Upper lobe of left lung (tissue), 6 donors: Measurements from ENCODE around the gene DGKB. TPM values are rescaled to one million over a fixed set of nuclear protein-coding genes. Genes with fewer than 3 reads are reported as not detected.

Experiments used
- ATAC-seq, 2 donors: fragments of 200-7000 bp; cut with Tn5 transposase; one replicate each; pipeline ENCODE4 v1.9.1; 2022; ENCODE audit warnings: mild to moderate bottlenecking in 2 of 2, moderate library complexity in 2 of 2; ENCODE audit not compliant: low FRiP score in 2 of 2
- DNase-seq, 2 donors: peaks; one replicate each; pipeline ENCODE4 v3.0.0-alpha.2; 2019 to 2020
- H3K27ac ChIP-seq, 4 donors: fragments of 200-600 bp; sonication (generic); one replicate each; pipeline ENCODE4 v1.5.1; 2016 to 2019
- H3K27me3 ChIP-seq, 4 donors: fragments of 200-600 bp; sonication (generic); one replicate each; pipeline ENCODE4 v1.5.1; 2017 to 2019
- H3K36me3 ChIP-seq, 4 donors: fragments of 200-600 bp; sonication (generic); one replicate each; pipeline ENCODE4 v1.5.1; 2016 to 2019
- H3K4me1 ChIP-seq, 4 donors: fragments of 200-600 bp; sonication (generic); one replicate each; pipeline ENCODE4 v1.5.1; 2018 to 2019
- H3K4me3 ChIP-seq, 4 donors: fragments of 200-600 bp; sonication (generic); one replicate each; pipeline ENCODE4 v1.5.1; 2017 to 2019; ENCODE audit warnings: mild to moderate bottlenecking in 2 of 4, moderate library complexity in 1 of 4
- H3K9me3 ChIP-seq, 4 donors: fragments of 200-600 bp; sonication (generic); one replicate each; pipeline ENCODE4 v1.5.1; 2018 to 2019
- CTCF ChIP-seq, 6 experiments: fragments of 450-650 bp in 4 of 6; fragments of 200-600 bp in 2 of 6; sonication (generic) in 2 of 6; IDR thresholded peaks; one replicate each; pipeline ENCODE4 v1.5.1; 2016 to 2019; ENCODE audit warnings: antibody characterized with exemption in 6 of 6
- EP300 ChIP-seq, 4 donors: sonication (generic); formaldehyde crosslinking; IDR thresholded peaks; one replicate each; pipeline ENCODE4 v1.5.1; 2017; ENCODE audit warnings: antibody characterized with exemption in 4 of 4, control low read depth in 2 of 4
- POLR2A ChIP-seq, 4 donors: fragments of 450-650 bp; IDR thresholded peaks; one replicate each; pipeline ENCODE4 v1.5.1; 2016 to 2017; ENCODE audit warnings: antibody characterized with exemption in 4 of 4, mild to moderate bottlenecking in 2 of 4
- POLR2AphosphoS5 ChIP-seq, 2 donors: sonication (generic); formaldehyde crosslinking; IDR thresholded peaks; one replicate each; pipeline ENCODE4 v1.5.1; 2017; ENCODE audit warnings: antibody characterized with exemption in 2 of 2
- WGBS, 2 donors: methylation state at CpG; one replicate each; pipeline ENCODE4 v1.1.5; 2017 to 2018; 5-methylcytosine and 5-hydroxymethylcytosine counted together
- total RNA-seq, 6 donors: library from RNA; depleted of rRNA in 4 of 6; stranded (reverse); fragments of >200 nt in 4 of 6; gene quantifications; one replicate each; pipeline versions ENCODE4 v1.1.0 to v1.2.1, GENCODE V29; 2016 to 2021
- donor health status: DM: no; HTN: no; CAD: no; lungs with moderate emphysema.
- donor health status: DM: no; HTN: yes; CAD: no; lungs with severe emphysema.

Gene DGKB
- total RNA-seq, 6 donors from 2014 or later, result 0.09 to 0.30 (median 0.30) TPM; not detected in 3

- Histone ChIP-seq H3K4me1 (no peaks in the 10 kb centered on the region), H3K4me3 (no peak overlapping the region), H3K27me3 (no peaks in the 10 kb centered on the region), H3K36me3 (no peaks in the 10 kb centered on the region), H3K9me3 (no peaks in the 10 kb centered on the region), H3K27ac (no peak overlapping the region)
- DNase-seq, result no peak
- no peak for ATAC-seq
- 62 to 70% methylated on average over 2 of the region's 2 CpGs for WGBS, 2 donors
- TF ChIP-seq POLR2AphosphoS5 (IDR thresholded peaks at IDR 0.05) (no peak), EP300 (IDR thresholded peaks at IDR 0.05) (no peak), CTCF (IDR thresholded peaks at IDR 0.05) (no peak), POLR2A (IDR thresholded peaks at IDR 0.05) (no peak)
These were observed 507.8 kb downstream of the DGKB start for GRCh38 chr7:14394786-14395185.

GRCh38 chr7:14389595-14389994, 513.0 kb downstream of the DGKB start:
- no peaks in the 10 kb centered on the region for H3K4me1 ChIP-seq
- H3K36me3 ChIP-seq, result no peaks in the 10 kb centered on the region
- no peaks in the 10 kb centered on the region for H3K27me3 ChIP-seq
- no peak overlapping the region for H3K27ac ChIP-seq
- H3K4me3 ChIP-seq, result no peak overlapping the region
- no peak for ATAC-seq
- no peak for DNase-seq
- no peaks in the 10 kb centered on the region for H3K9me3 ChIP-seq
- no peak for TF ChIP-seq POLR2AphosphoS5 (IDR thresholded peaks at IDR 0.05)
- TF ChIP-seq CTCF (IDR thresholded peaks at IDR 0.05), result no peak
- no peak for TF ChIP-seq EP300 (IDR thresholded peaks at IDR 0.05)
- TF ChIP-seq POLR2A (IDR thresholded peaks at IDR 0.05), result no peak
- WGBS, 2 donors, result 50 to 64% methylated on average over 4 of the region's 4 CpGs

- H3K36me3 ChIP-seq, result no peaks in the 10 kb centered on the region
- H3K4me3 ChIP-seq, result no peak overlapping the region
- H3K9me3 ChIP-seq, result no peaks in the 10 kb centered on the region
- TF ChIP-seq POLR2A (IDR thresholded peaks at IDR 0.05), result no peak
- TF ChIP-seq EP300 (IDR thresholded peaks at IDR 0.05), result no peak
- no peak for TF ChIP-seq CTCF (IDR thresholded peaks at IDR 0.05)
- no peak for TF ChIP-seq POLR2AphosphoS5 (IDR thresholded peaks at IDR 0.05)
- WGBS, 2 donors, result 71 to 75% methylated on average over 5 of the region's 5 CpGs
- H3K27me3 ChIP-seq, result no peaks in the 10 kb centered on the region
- no peak overlapping the region for H3K27ac ChIP-seq
- H3K4me1 ChIP-seq, result no peaks in the 10 kb centered on the region
- no peak for DNase-seq
- no peak for ATAC-seq
These were observed 513.4 kb downstream of the DGKB start for GRCh38 chr7:14389181-14389591.

GRCh38 chr7:14385074-14385473, 517.5 kb downstream of the DGKB start:
- TF ChIP-seq POLR2A (IDR thresholded peaks at IDR 0.05) (no peak), CTCF (IDR thresholded peaks at IDR 0.05) (no peak), POLR2AphosphoS5 (IDR thresholded peaks at IDR 0.05) (no peak), EP300 (IDR thresholded peaks at IDR 0.05) (no peak)
- no peaks in the 10 kb centered on the region for H3K4me1 ChIP-seq
- DNase-seq (no peak), ATAC-seq (no peak)
- H3K4me3 ChIP-seq, result no peak overlapping the region
- no peaks in the 10 kb centered on the region for H3K27me3 ChIP-seq
- no peak overlapping the region for H3K27ac ChIP-seq
- WGBS, 2 donors, result 77 to 85% methylated on average over 3 of the region's 3 CpGs
- H3K36me3 ChIP-seq, result no peaks in the 10 kb centered on the region
- no peaks in the 10 kb centered on the region for H3K9me3 ChIP-seq

- ATAC-seq (no peak), DNase-seq (no peak)
- no peaks in the 10 kb centered on the region for H3K36me3 ChIP-seq
- WGBS, 2 donors, result 89 to 90% methylated on average over 3 of the region's 3 CpGs
- H3K9me3 ChIP-seq, result no peaks in the 10 kb centered on the region
- H3K4me1 ChIP-seq, result no peaks in the 10 kb centered on the region
- no peak overlapping the region for H3K27ac ChIP-seq
- no peak for TF ChIP-seq POLR2A (IDR thresholded peaks at IDR 0.05)
- no peak for TF ChIP-seq CTCF (IDR thresholded peaks at IDR 0.05)
- TF ChIP-seq EP300 (IDR thresholded peaks at IDR 0.05), result no peak
- TF ChIP-seq POLR2AphosphoS5 (IDR thresholded peaks at IDR 0.05), result no peak
- no peak overlapping the region for H3K4me3 ChIP-seq
- H3K27me3 ChIP-seq, result no peaks in the 10 kb centered on the region
These were observed 520.6 kb downstream of the DGKB start for GRCh38 chr7:14381936-14382335.
